Fibroblast of lung (primary cell): ENCODE measurements around the gene CLEC4F. TPM values are rescaled to one million over a fixed set of nuclear protein-coding genes. Genes with fewer than 3 reads are reported as not detected.
A peak's percentile ranks its signal among the peaks of the same experiment; 100 is the strongest.

Experiments used
- DNase-seq, 2 donors: peaks; one replicate each; pipeline versions ENCODE4 v3.0.0 to v3.0.0-alpha.2; 2010; ENCODE audit warnings: low read depth in 2 of 2
- H2AFZ ChIP-seq: 2 replicates; pipeline ENCODE4 v1.5.1; 2012; ENCODE audit warnings: low read length, control low read depth, inconsistent platforms
- H3K27ac ChIP-seq: 2 replicates; pipeline ENCODE4 v1.5.1; 2011; ENCODE audit warnings: low read length, control low read depth; ENCODE audit not compliant: insufficient read depth
- H3K27me3 ChIP-seq: 2 replicates; pipeline ENCODE4 v1.5.1; 2011; ENCODE audit warnings: mild to moderate bottlenecking, low read length; ENCODE audit not compliant: control insufficient read depth, insufficient read depth
- H3K36me3 ChIP-seq: 2 replicates; pipeline ENCODE4 v1.5.1; 2011; ENCODE audit warnings: low read length; ENCODE audit not compliant: control insufficient read depth, insufficient read depth
- H3K4me1 ChIP-seq: 2 replicates; pipeline ENCODE4 v1.5.1; 2011; ENCODE audit warnings: low read length; ENCODE audit not compliant: control insufficient read depth, insufficient read depth; ENCODE audit errors: extremely low read depth
- H3K4me2 ChIP-seq: 2 replicates; pipeline ENCODE4 v1.5.1; 2011; ENCODE audit warnings: low read length, control low read depth; ENCODE audit not compliant: insufficient read depth; ENCODE audit errors: extremely low read depth
- H3K4me3 ChIP-seq, 4 experiments: fragments of 200-600 bp in 1 of 4; sonication (generic) in 1 of 4; replicated peaks in 1 of 4; 2 replicates each; pipeline ENCODE4 v1.5.1; 2011 to 2016; ENCODE audit warnings: low read length in 4 of 4, low read depth in 3 of 4, mild to moderate bottlenecking in 3 of 4, control low read depth in 2 of 4, inconsistent platforms in 1 of 4, mixed read lengths in 1 of 4; ENCODE audit not compliant: insufficient read depth in 1 of 4; ENCODE audit errors: control extremely low read depth in 1 of 4
- H3K79me2 ChIP-seq: 2 replicates; pipeline ENCODE4 v1.5.1; 2012; ENCODE audit warnings: mild to moderate bottlenecking, low read length, inconsistent platforms; ENCODE audit not compliant: control insufficient read depth, insufficient read depth
- H3K9ac ChIP-seq: 2 replicates; pipeline ENCODE4 v1.5.1; 2011; ENCODE audit warnings: mild to moderate bottlenecking, low read length, control low read depth; ENCODE audit not compliant: insufficient read depth
- H3K9me3 ChIP-seq: 2 replicates; pipeline ENCODE4 v1.5.1; 2012; ENCODE audit warnings: low read depth, low read length; ENCODE audit not compliant: control insufficient read depth, insufficient read depth
- H4K20me1 ChIP-seq: 2 replicates; pipeline ENCODE4 v1.5.1; 2011; ENCODE audit warnings: low read length; ENCODE audit not compliant: control insufficient read depth, insufficient read depth; ENCODE audit errors: extremely low read depth
- EZH2 ChIP-seq: IDR thresholded peaks from 2 replicates; pipeline ENCODE4 v1.5.1; 2012; ENCODE audit warnings: low read length, control low read depth, mild to moderate bottlenecking; ENCODE audit errors: missing control alignments
- polyA plus RNA-seq, 2 donors: library from polyadenylated mRNA; depleted of rRNA in 1 of 2; stranded (reverse) in 1 of 2; unstranded in 1 of 2; fragments of >200 nt; gene quantifications; 2 replicates each; pipeline ENCODE4 v1.2.1, GENCODE V29; 2011 to 2012; ENCODE audit warnings: missing spikeins in 1 of 2
- total RNA-seq: library from RNA; depleted of rRNA; stranded (reverse); fragments of >200 nt; gene quantifications from 2 replicates; pipeline ENCODE4 v1.2.1, GENCODE V29; 2014
- TF ChIP-seq, protein P1 (sequence below), 2 donors: IDR thresholded peaks in 1 of 2; conservative IDR thresholded peaks in 1 of 2; 1 replicate in 1 of 2; 2 replicates in 1 of 2; pipeline ENCODE4 v1.5.1; 2011 to 2012; ENCODE audit warnings: low read length in 2 of 2, control low read depth in 1 of 2, inconsistent platforms in 1 of 2, low read depth in 1 of 2, mild to moderate bottlenecking in 1 of 2

CLEC4F gene
- total and polyA plus RNA-seq, 2 donors (not counting 1 experiment from before 2014, with no cell fraction given) = not detected

DNA sequence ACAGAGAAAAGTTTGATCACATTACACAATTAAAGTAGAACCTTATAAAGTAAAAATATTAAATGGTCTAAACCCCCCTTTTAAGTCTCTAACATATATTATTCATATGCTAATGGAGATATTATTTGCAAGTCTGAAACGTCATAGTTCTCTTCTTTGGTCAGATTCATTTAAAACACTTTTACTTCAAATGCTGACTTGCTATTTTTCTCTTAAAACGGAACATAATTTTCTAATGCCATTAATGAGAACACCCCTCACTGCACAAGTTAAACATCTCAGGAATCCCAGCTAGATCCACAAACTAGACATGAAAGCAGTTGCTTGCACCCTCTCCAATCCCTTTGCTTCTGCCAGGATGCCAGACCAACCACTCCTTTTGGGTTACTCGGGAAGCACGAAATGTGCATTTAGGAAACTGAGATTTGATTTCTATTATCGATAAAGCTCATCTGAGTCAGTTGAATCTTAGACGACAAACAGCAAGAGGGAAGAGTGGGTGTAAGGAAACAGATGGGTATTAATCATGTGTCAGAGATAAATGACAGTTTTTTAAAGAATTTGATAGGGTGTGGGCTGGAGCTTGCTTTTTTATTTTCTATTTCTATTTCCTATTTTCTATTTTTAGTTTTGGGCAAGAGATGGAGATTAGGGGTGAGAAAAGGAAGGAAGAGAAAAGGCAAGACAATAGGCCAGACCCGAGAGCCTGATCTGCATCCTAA, 53.9 kb downstream of the CLEC4F start:
- Histone ChIP-seq H3K4me3 (peak overlapping the region in 1 of 4 experiments; percentile 34), H3K79me2 (no peaks in the 10 kb centered on the region), H2AFZ (no peak overlapping the region), H3K27ac (no peak overlapping the region), H3K9me3 (no peaks in the 10 kb centered on the region), H3K9ac (no peak overlapping the region), H3K4me2 (no peak overlapping the region), H3K27me3 (peaks cover 31% of the 10 kb centered on the region), H3K36me3 (no peaks in the 10 kb centered on the region), H4K20me1 (no peaks in the 10 kb centered on the region), H3K4me1 (no peaks in the 10 kb centered on the region)
- DNase-seq = no peak
- no peak for TF ChIP-seq EZH2
- TF ChIP-seq, protein P1, sequence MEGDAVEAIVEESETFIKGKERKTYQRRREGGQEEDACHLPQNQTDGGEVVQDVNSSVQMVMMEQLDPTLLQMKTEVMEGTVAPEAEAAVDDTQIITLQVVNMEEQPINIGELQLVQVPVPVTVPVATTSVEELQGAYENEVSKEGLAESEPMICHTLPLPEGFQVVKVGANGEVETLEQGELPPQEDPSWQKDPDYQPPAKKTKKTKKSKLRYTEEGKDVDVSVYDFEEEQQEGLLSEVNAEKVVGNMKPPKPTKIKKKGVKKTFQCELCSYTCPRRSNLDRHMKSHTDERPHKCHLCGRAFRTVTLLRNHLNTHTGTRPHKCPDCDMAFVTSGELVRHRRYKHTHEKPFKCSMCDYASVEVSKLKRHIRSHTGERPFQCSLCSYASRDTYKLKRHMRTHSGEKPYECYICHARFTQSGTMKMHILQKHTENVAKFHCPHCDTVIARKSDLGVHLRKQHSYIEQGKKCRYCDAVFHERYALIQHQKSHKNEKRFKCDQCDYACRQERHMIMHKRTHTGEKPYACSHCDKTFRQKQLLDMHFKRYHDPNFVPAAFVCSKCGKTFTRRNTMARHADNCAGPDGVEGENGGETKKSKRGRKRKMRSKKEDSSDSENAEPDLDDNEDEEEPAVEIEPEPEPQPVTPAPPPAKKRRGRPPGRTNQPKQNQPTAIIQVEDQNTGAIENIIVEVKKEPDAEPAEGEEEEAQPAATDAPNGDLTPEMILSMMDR (conservative IDR thresholded peaks at IDR 0.05 in 1 of 2, IDR thresholded peaks at IDR 0.05 in 1 of 2; ENCODE audit: low read depth in 1 of 2, low read length in 2 of 2) = no peak

DNA sequence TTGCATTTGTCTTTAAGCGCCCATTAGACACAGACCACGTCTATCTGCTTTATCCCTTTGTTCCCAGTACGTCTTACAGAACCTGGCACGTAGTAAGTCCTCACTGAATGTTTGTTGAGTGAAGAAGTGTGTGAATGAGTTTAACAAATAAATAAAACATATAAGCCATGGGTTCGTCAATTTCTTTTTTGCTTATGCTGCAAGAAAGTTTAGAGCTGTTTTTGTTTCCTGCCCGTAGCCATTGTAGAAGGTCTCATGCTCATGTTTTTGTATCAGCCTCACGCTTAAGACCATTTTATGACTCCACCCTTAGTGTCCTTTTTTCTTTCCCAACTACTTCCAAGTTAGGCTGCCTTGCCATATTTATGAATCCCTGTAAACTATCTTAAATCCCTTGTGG, 54.9 kb downstream of the CLEC4F start:
- DNase-seq = no peak
- Histone ChIP-seq H3K36me3 (no peaks in the 10 kb centered on the region), H3K9me3 (no peaks in the 10 kb centered on the region), H3K27me3 (peaks cover 29% of the 10 kb centered on the region), H2AFZ (no peak overlapping the region), H3K4me1 (no peaks in the 10 kb centered on the region), H4K20me1 (no peaks in the 10 kb centered on the region), H3K27ac (no peak overlapping the region), H3K79me2 (no peaks in the 10 kb centered on the region), H3K4me2 (no peak overlapping the region), H3K4me3 (no peak overlapping the region), H3K9ac (no peak overlapping the region)
- no peak for TF ChIP-seq EZH2
- TF ChIP-seq, protein P1 (conservative IDR thresholded peaks at IDR 0.05 in 1 of 2, IDR thresholded peaks at IDR 0.05 in 1 of 2; ENCODE audit: low read depth in 1 of 2, low read length in 2 of 2) = no peak

DNA sequence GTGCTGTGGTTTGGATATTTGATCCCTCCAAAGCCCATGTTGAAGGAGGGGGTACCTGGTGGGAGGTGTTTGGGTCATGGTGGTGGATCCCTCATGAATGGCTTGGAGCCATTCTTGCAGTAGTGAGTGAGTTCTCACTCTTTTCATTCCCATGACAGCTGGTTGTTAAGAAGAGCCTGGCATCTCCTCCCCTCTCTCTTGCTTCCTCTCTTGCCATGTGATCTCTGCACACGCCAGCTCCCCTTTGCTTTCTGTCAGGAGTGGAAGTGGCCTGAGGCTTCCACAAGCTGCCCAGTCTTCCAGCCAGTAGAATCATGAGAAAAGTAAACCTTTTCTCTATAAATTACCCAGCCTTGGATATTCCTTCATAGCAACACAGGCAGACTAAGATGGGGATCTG, 61.0 kb downstream of the CLEC4F start:
- H3K79me2 ChIP-seq = no peaks in the 10 kb centered on the region
- no peaks in the 10 kb centered on the region for H4K20me1 ChIP-seq
- H3K4me1 ChIP-seq = no peaks in the 10 kb centered on the region
- H3K4me2 ChIP-seq = no peak overlapping the region
- no peaks in the 10 kb centered on the region for H3K36me3 ChIP-seq
- TF ChIP-seq, protein P1 (conservative IDR thresholded peaks at IDR 0.05 in 1 of 2, IDR thresholded peaks at IDR 0.05 in 1 of 2; ENCODE audit: low read depth in 1 of 2, low read length in 2 of 2) = no peak
- TF ChIP-seq EZH2 = no peak
- H3K4me3 ChIP-seq = no peak overlapping the region
- H2AFZ ChIP-seq = no peak overlapping the region
- H3K9me3 ChIP-seq = no peaks in the 10 kb centered on the region
- no peak overlapping the region for H3K27ac ChIP-seq
- H3K9ac ChIP-seq = no peak overlapping the region
- H3K27me3 ChIP-seq = no peaks in the 10 kb centered on the region
- no peak for DNase-seq

Other genes starting within 250 kb of the CLEC4F start
- gene ADD2, start 52.4 kb downstream of the CLEC4F start, total RNA-seq = 2.5 and 2.6 TPM in 2 replicates
- 0.22 and 2.5 TPM in 2 replicates for gene ADD2, start 52.4 kb downstream of the CLEC4F start, polyA plus RNA-seq
- gene FIGLA, start 30.0 kb downstream of the CLEC4F start, total RNA-seq = not detected in 2 replicates
- gene FIGLA, start 30.0 kb downstream of the CLEC4F start, polyA plus RNA-seq = not detected in 2 replicates
- not detected in 2 replicates for gene CD207, start 15.2 kb upstream of the CLEC4F start, total RNA-seq
- 0.03 TPM in 1 of 2 replicates, not detected in the other for gene CD207, start 15.2 kb upstream of the CLEC4F start, polyA plus RNA-seq
- 1.8 and 2.0 TPM in 2 replicates for gene VAX2, start 80.0 kb upstream of the CLEC4F start, total RNA-seq
- gene VAX2, start 80.0 kb upstream of the CLEC4F start, polyA plus RNA-seq = 0.85 and 0.94 TPM in 2 replicates
- 0.77 and 2.1 TPM in 2 replicates for gene ATP6V1B1, start 115.3 kb upstream of the CLEC4F start, total RNA-seq
- 0.85 and 1.0 TPM in 2 replicates for gene ATP6V1B1, start 115.3 kb upstream of the CLEC4F start, polyA plus RNA-seq
- 0.26 and 1.3 TPM in 2 replicates for gene ANKRD53, start 158.0 kb upstream of the CLEC4F start, total RNA-seq
- gene ANKRD53, start 158.0 kb upstream of the CLEC4F start, polyA plus RNA-seq = 0.58 and 2.0 TPM in 2 replicates
- 20.5 and 33.0 TPM in 2 replicates for gene TEX261, start 174.3 kb upstream of the CLEC4F start, total RNA-seq
- gene TEX261, start 174.3 kb upstream of the CLEC4F start, polyA plus RNA-seq = 72.6 and 96.1 TPM in 2 replicates
- gene NAGK, start 248.0 kb upstream of the CLEC4F start, total RNA-seq = 46.5 and 50.4 TPM in 2 replicates
- gene NAGK, start 248.0 kb upstream of the CLEC4F start, polyA plus RNA-seq = 121 and 136 TPM in 2 replicates